ACC112 (cell line): ENCODE data around the gene XBP1.
"Not testable (repeated sequence)": the region's sequence is repeated elsewhere in the genome, so short reads cannot be mapped to it uniquely, and the experiment has no call there.

Experiments
- H2AFZ ChIP-seq: fragments of 200-600 bp; sonication (generic); one replicate; pipeline ENCODE4 v1.6.0; 2017; ENCODE audit warnings: antibody characterized with exemption, low read length; ENCODE audit not compliant: unreplicated experiment
- H3K27ac ChIP-seq: fragments of 200-600 bp; sonication (generic); 2 replicates; pipeline ENCODE4 v1.5.1; 2014; ENCODE audit warnings: low read depth, mild to moderate bottlenecking, antibody characterized with exemption, low read length, moderate library complexity
- H3K27me3 ChIP-seq: fragments of 200-600 bp; sonication (generic); 2 replicates; pipeline ENCODE4 v1.6.1; 2014; ENCODE audit warnings: mild to moderate bottlenecking, antibody characterized with exemption, low read length, moderate library complexity, mixed read lengths; ENCODE audit not compliant: insufficient read depth
- H3K36me3 ChIP-seq: fragments of 200-600 bp; sonication (generic); 2 replicates; pipeline ENCODE4 v1.6.1; 2016; ENCODE audit warnings: mild to moderate bottlenecking, antibody characterized with exemption, low read length, moderate library complexity, mixed read lengths; ENCODE audit not compliant: insufficient read depth
- H3K4me1 ChIP-seq: fragments of 200-600 bp; sonication (generic); one replicate; pipeline ENCODE4 v1.6.1; 2016; ENCODE audit warnings: low read length, mixed read lengths; ENCODE audit not compliant: insufficient read depth, unreplicated experiment, control insufficient read depth
- H3K4me3 ChIP-seq: fragments of 200-600 bp; sonication (generic); 2 replicates; pipeline ENCODE4 v1.5.1; 2014; ENCODE audit warnings: mild to moderate bottlenecking, low read depth, low read length
- H3K79me2 ChIP-seq: fragments of 200-600 bp; sonication (generic); one replicate; pipeline ENCODE4 v1.6.0; 2016; ENCODE audit warnings: low read length; ENCODE audit not compliant: control insufficient read depth, unreplicated experiment, insufficient read depth

XBP1 gene

DNA sequence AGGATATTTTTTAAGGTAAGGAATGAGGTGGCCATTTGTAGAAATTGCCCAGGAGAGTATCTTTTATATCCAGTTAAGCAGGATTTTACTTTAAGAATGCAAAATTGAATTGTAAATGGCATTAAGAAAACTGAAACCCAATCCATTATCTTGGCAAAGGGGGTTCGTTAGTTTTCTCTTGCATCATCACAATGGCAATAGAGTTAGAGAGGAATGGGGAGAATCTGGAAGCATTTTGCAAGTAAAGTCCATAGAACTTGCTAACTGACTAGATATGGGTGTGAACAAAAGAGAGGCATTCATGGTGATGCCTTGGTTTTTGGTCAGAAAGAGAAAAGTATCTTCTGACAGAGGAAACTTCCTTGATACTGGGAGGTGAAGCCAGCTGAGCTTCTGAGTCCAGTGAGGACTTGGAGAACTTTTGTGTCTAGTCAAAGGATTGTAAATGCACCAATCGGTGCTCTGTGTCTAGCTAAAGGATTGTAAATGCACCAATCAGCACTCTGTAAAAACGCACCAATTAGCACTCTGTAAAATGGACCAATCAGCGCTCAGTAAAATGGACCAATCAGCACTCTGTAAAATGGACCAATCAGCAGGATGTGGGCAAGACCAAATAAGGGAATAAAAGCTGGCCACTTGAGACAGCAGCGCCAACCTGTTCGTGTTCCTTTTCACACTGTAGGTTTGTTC lies 31.5 kb downstream of the XBP1 start:
- Histone ChIP-seq H3K27me3 (no peaks in the 10 kb centered on the region), H3K4me1 (no peaks in the 10 kb centered on the region), H2AFZ (no peak overlapping the region), H3K79me2 (peaks cover 8% of the 10 kb centered on the region), H3K4me3 (no peak overlapping the region), H3K27ac (no peak overlapping the region), H3K36me3 (no peaks in the 10 kb centered on the region)

DNA sequence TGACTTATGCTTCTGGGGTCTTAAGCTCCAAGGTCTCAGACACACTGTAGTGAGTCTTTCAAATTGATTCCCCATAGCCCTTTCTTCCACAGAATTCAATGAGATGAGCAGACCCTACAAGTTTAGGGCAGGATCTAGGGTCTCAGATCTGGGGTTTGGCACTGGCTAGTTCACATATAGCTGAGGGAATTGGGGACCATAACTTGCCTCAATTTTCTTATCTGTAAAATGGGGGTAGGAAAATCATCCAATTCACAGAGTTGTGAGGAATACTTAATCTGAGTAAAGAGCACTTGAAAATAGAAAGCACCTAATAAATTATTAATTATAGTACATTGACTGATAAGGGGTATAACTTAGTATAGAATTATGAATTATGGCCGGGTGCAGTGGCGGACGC lies 33.7 kb downstream of the XBP1 start:
- Histone ChIP-seq H3K4me3 (no peak overlapping the region), H2AFZ (no peak overlapping the region), H3K27me3 (no peaks in the 10 kb centered on the region), H3K4me1 (no peaks in the 10 kb centered on the region), H3K36me3 (no peaks in the 10 kb centered on the region), H3K79me2 (no peaks in the 10 kb centered on the region), H3K27ac (no peak overlapping the region)

DNA sequence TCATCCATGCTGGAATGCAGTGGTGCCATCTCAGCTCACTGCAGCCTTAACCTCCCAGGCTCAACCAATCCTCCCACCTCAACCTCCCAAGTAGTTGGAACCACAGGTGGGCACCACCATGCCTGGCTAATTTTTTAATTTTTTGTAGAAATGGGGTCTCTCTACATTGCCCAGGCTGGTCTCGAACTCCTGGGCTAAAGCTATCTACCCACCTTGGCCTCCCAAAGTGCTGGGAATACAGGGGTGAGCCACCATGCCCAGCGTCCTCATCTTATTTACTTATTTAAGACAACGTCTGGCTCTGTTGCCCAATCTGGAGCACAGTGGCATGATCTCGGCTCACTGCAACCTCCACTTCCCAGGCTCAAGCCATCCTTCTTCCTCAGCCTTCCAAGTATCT lies 38.4 kb downstream of the XBP1 start:
- not testable (repeated sequence) for H3K27ac ChIP-seq, H3K79me2 ChIP-seq, H3K4me1 ChIP-seq, H2AFZ ChIP-seq, H3K36me3 ChIP-seq, H3K27me3 ChIP-seq, H3K4me3 ChIP-seq

DNA sequence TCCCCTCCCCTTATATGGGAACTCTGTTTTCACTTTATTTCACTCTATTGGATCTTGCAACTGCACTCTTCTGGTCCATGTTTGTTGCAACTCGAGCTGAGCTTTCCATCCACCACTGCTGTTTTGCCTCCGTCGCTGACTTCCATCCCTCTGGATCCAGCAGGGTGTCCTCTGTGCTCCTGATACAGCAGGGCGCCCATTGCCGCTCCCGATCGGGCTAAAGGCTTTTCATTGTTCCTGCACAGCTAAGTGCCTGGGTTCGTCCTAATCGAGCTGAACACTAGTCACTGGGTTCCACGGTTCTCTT lies 39.0 kb downstream of the XBP1 start:
- H2AFZ ChIP-seq: no peak overlapping the region
- H3K27ac ChIP-seq: no peak overlapping the region
- no peaks in the 10 kb centered on the region for H3K36me3 ChIP-seq
- H3K4me3 ChIP-seq: no peak overlapping the region
- no peaks in the 10 kb centered on the region for H3K4me1 ChIP-seq
- no peaks in the 10 kb centered on the region for H3K79me2 ChIP-seq
- H3K27me3 ChIP-seq: no peaks in the 10 kb centered on the region

DNA sequence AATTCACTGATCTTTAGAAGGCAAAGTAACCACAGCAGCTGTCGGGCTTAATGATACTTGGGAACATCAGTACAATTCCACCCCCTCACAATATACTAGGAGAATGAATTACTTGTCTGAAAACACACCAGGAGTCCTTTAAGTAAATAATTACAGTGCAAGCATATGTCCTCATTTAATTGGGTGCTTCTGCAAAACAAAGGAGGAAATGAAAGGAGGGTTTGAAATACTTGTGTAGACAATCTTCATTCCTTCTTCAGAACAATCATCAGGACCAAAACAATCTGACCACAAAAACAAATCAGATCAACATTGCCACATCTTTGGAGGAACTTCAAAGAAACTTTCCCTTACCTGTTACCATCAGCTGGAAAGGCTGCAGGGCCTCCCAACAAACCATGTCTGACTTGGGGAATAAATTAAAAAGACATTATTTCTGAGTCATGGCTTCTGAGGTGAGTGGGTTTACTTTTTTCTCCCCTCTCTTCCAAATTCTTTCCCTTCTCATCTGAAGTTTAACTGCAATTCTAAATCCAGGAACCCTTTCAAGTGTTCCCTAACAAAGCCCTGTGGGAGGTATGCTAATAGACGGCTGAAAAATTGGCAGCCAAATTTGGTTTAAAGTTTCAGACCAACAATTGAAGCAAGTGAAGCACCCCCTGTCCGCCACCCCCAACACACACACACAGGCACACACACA lies 40.4 kb downstream of the XBP1 start:
- no peak overlapping the region for H2AFZ ChIP-seq

DNA sequence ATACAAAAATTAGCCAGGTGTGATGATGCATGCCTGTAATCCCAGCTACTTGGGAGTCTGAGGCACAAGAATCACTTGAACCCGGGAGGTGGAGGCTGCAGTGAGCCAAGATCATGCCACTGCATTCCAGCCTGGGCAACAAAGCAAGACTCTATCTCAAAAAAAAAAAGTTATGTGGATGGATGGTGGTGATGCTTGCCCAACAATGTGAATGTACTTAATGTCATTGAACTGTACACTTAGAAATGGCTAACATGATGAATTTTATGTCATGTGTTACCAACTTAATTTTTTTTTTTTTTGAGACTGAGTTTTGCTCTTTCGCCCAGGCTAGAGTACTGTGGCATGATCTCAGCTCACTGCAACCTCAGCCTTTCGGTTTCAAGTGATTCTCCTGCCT lies 45.9 kb downstream of the XBP1 start:
- not testable (repeated sequence) for H3K4me3 ChIP-seq, H3K27ac ChIP-seq, H2AFZ ChIP-seq, H3K27me3 ChIP-seq, H3K36me3 ChIP-seq, H3K79me2 ChIP-seq
- H3K4me1 ChIP-seq: peaks cover 11% of the 10 kb centered on the region

More for the DNA sequence above, 40.4 kb downstream of the XBP1 start:
- Histone ChIP-seq H3K27me3 (no peaks in the 10 kb centered on the region), H3K27ac (no peak overlapping the region), H3K79me2 (no peaks in the 10 kb centered on the region), H3K36me3 (no peaks in the 10 kb centered on the region), H3K4me1 (no peaks in the 10 kb centered on the region), H3K4me3 (no peak overlapping the region)

DNA sequence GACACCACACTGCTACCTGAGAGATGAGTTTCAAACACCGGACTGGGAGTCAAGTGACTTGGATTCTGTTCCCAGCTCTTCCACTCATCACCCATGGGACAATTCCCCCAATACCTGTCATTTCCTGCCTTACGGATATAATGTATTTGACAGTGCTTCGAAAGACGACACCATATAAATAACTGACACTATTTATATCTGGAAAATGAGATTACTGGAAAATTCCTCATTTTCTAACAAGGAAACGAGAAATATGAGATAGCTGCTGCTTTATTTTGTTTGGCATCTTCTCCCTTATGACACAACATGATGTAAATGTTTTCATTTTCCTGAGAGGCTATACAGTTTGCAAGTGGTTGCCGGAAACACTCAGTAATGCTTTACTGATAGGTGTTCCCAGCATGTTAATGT lies 49.9 kb downstream of the XBP1 start:
- Histone ChIP-seq H3K27me3 (no peaks in the 10 kb centered on the region), H3K36me3 (0 out of 2 replicates have a peak, but pooled peaks cover 3% of the 10 kb centered on the region), H2AFZ (peak overlapping the region; percentile 42), H3K79me2 (no peaks in the 10 kb centered on the region), H3K27ac (peak overlapping the region; percentile 88), H3K4me1 (peaks cover 11% of the 10 kb centered on the region), H3K4me3 (peak overlapping the region; percentile 58)
